ENCODE data around the gene SLC38A8. TPM values are rescaled to one million over a fixed set of nuclear protein-coding genes. Genes with fewer than 3 reads are reported as not detected.

The SLC38A8 gene
- total RNA-seq, 2 donors from 2014 or later: not detected

DNA sequence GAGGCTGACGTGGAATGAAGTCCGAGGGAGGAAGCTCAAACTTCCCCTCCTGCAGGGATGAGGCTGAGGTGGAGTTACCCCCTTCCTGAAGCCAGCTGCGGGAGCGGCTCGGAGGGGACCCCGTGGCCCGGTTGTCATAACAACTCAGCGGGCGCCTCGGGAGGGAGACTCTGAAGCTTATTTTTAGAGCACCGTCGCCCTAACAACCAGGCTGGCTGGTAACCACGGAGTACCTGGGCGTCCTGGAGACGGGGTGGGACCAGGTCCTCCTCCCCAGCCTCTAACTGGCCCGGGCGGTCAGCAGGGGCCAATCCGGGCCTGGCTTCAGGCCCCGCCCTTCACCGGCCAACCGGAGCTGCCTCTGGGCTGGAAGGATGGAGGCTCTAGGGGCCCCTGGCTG, 46.8 kb downstream of the SLC38A8 start:
- Mint-ChIP-seq H3K9me3 (no peaks in the 10 kb centered on the region), H3K27ac (no peak overlapping the region), H3K36me3 (ENCODE audit: low read depth) (no peaks in the 10 kb centered on the region), H3K4me3 (no peak overlapping the region), H3K27me3 (peaks cover 31% of the 10 kb centered on the region), H3K4me1 (no peaks in the 10 kb centered on the region)
- ATAC-seq (replicated peaks): no peak

GRCh38 chr16:83994703-83995102, 47.9 kb downstream of the SLC38A8 start:
- H3K27me3 Mint-ChIP-seq: peaks cover 31% of the 10 kb centered on the region
- H3K4me1 Mint-ChIP-seq: no peaks in the 10 kb centered on the region
- no peaks in the 10 kb centered on the region for H3K9me3 Mint-ChIP-seq
- no peaks in the 10 kb centered on the region for H3K36me3 Mint-ChIP-seq (ENCODE audit: low read depth)
- ATAC-seq (replicated peaks): no peak
- no peak overlapping the region for H3K4me3 Mint-ChIP-seq
- no peak overlapping the region for H3K27ac Mint-ChIP-seq

DNA sequence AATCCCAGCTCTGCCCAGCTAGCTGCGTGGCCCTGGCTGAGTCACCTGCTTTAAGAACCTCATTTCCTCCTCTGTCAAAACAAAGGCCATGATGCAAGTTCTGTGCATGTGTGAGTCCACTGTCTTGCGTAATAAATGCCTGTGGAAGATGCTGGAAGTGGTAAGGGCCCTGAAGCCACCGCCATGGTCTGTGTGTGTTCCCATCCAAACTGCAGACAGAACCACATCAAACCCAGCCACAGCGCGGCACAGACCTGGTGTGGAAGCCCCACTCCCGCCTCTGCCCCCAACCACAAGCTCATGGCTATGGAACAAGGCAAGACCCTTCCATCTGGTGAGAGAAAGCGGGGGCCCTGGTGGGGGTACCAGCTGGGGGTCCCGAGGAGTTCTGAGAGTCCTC, 48.5 kb downstream of the SLC38A8 start:
- Mint-ChIP-seq H3K4me1 (no peaks in the 10 kb centered on the region), H3K4me3 (no peak overlapping the region), H3K36me3 (ENCODE audit: low read depth) (no peaks in the 10 kb centered on the region), H3K9me3 (no peaks in the 10 kb centered on the region), H3K27ac (no peak overlapping the region), H3K27me3 (peaks cover 34% of the 10 kb centered on the region)
- no peak for ATAC-seq (replicated peaks)

- Mint-ChIP-seq H3K9me3 (no peaks in the 10 kb centered on the region), H3K4me3 (no peak overlapping the region), H3K27ac (no peak overlapping the region), H3K27me3 (peaks cover 32% of the 10 kb centered on the region), H3K36me3 (ENCODE audit: low read depth) (no peaks in the 10 kb centered on the region), H3K4me1 (no peaks in the 10 kb centered on the region)
- no peak for ATAC-seq (replicated peaks)
These were observed 50.0 kb downstream of the SLC38A8 start for GRCh38 chr16:83992624-83993023.

- Mint-ChIP-seq H3K27ac (no peak overlapping the region), H3K27me3 (peaks cover 29% of the 10 kb centered on the region), H3K36me3 (ENCODE audit: low read depth) (no peaks in the 10 kb centered on the region), H3K4me1 (no peaks in the 10 kb centered on the region), H3K9me3 (no peaks in the 10 kb centered on the region), H3K4me3 (no peak overlapping the region)
- ATAC-seq (replicated peaks): no peak
These were observed 52.1 kb downstream of the SLC38A8 start for GRCh38 chr16:83990492-83990891.

GRCh38 chr16:83989300-83989699, 53.3 kb downstream of the SLC38A8 start:
- Mint-ChIP-seq H3K36me3 (ENCODE audit: low read depth) (no peaks in the 10 kb centered on the region), H3K9me3 (no peaks in the 10 kb centered on the region), H3K4me3 (no peak overlapping the region), H3K27me3 (peaks cover 23% of the 10 kb centered on the region), H3K4me1 (no peaks in the 10 kb centered on the region), H3K27ac (no peak overlapping the region)
- ATAC-seq (replicated peaks): no peak

DNA sequence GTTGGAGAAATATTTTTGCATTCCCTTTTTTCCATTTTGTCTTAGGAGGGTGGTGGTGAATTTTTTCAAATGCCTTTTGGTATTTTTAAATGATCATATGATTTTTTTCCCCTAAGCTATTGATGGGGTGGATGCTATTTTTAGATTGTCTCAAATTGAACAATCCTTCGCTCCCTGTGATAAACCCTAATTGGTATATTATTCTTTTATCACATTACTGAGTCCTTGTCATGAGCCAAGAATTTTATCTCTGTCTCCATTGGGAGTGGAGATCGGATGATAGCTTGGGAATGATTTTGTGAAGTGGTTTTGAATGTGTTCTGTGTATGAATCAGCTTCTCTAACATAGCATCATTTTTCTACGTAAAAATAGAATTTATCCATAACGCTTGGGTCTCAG, 59.1 kb downstream of the SLC38A8 start:
- no peaks in the 10 kb centered on the region for H3K9me3 Mint-ChIP-seq
- no peak overlapping the region for H3K4me3 Mint-ChIP-seq
- H3K4me1 Mint-ChIP-seq: no peaks in the 10 kb centered on the region
- H3K36me3 Mint-ChIP-seq (ENCODE audit: low read depth): no peaks in the 10 kb centered on the region
- no peak overlapping the region for H3K27ac Mint-ChIP-seq
- no peak for ATAC-seq (replicated peaks)
- H3K27me3 Mint-ChIP-seq: no peaks in the 10 kb centered on the region

GRCh38 chr16:83981799-83982198, 60.8 kb downstream of the SLC38A8 start:
- Mint-ChIP-seq H3K4me3 (no peak overlapping the region), H3K4me1 (no peaks in the 10 kb centered on the region), H3K36me3 (ENCODE audit: low read depth) (no peaks in the 10 kb centered on the region), H3K9me3 (peaks cover 4% of the 10 kb centered on the region), H3K27ac (no peak overlapping the region), H3K27me3 (no peaks in the 10 kb centered on the region)
- no peak for ATAC-seq (replicated peaks)

DNA sequence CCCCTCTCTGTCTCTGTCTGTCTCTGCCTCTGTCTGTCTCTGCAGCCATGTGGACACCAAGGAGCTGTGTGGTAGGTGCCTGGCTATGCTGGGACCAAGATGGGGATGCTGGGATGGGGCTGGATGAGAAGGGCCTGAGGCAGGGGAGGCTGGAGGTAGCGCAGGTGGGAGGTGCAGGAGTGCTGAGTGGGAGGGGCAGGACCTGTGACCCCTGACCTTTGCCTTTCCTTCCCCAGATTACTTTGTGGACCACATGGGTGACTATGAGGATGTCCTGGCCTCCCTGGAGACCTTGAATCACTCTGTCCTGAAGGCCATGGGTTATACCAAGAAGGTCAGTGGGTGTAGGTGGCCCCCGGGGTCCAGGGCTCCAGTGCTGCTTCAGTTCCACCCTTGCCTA, 61.8 kb downstream of the SLC38A8 start:
- Mint-ChIP-seq H3K4me1 (no peaks in the 10 kb centered on the region), H3K4me3 (no peak overlapping the region), H3K9me3 (peaks cover 4% of the 10 kb centered on the region), H3K27me3 (no peaks in the 10 kb centered on the region), H3K36me3 (ENCODE audit: low read depth) (no peaks in the 10 kb centered on the region), H3K27ac (no peak overlapping the region)
- no peak for ATAC-seq (replicated peaks)

GRCh38 chr16:83979441-83979840, 63.2 kb downstream of the SLC38A8 start:
- H3K27me3 Mint-ChIP-seq: peaks cover 4% of the 10 kb centered on the region
- H3K4me3 Mint-ChIP-seq: no peak overlapping the region
- H3K4me1 Mint-ChIP-seq: no peaks in the 10 kb centered on the region
- no peak for ATAC-seq (replicated peaks)
- H3K27ac Mint-ChIP-seq: no peak overlapping the region
- H3K9me3 Mint-ChIP-seq: peaks cover 4% of the 10 kb centered on the region
- H3K36me3 Mint-ChIP-seq (ENCODE audit: low read depth): no peaks in the 10 kb centered on the region

- H3K27ac Mint-ChIP-seq: no peak overlapping the region
These were observed 64.1 kb downstream of the SLC38A8 start for GRCh38 chr16:83978401-83978904.

GRCh38 chr16:83977056-83977815, 65.4 kb downstream of the SLC38A8 start:
- peaks cover 4% of the 10 kb centered on the region for H3K9me3 Mint-ChIP-seq
- no peak for ATAC-seq (replicated peaks)
- no peaks in the 10 kb centered on the region for H3K36me3 Mint-ChIP-seq (ENCODE audit: low read depth)
- no peak overlapping the region for H3K4me3 Mint-ChIP-seq
- peaks cover 6% of the 10 kb centered on the region for H3K27me3 Mint-ChIP-seq
- no peak overlapping the region for H3K27ac Mint-ChIP-seq
- H3K4me1 Mint-ChIP-seq: no peaks in the 10 kb centered on the region

More at GRCh38 chr16:83978401-83978904, 64.1 kb downstream of the SLC38A8 start:
- H3K4me1 Mint-ChIP-seq: no peaks in the 10 kb centered on the region
- H3K4me3 Mint-ChIP-seq: no peak overlapping the region
- peaks cover 6% of the 10 kb centered on the region for H3K27me3 Mint-ChIP-seq
- no peaks in the 10 kb centered on the region for H3K36me3 Mint-ChIP-seq (ENCODE audit: low read depth)
- ATAC-seq (replicated peaks): no peak
- peaks cover 4% of the 10 kb centered on the region for H3K9me3 Mint-ChIP-seq

DNA sequence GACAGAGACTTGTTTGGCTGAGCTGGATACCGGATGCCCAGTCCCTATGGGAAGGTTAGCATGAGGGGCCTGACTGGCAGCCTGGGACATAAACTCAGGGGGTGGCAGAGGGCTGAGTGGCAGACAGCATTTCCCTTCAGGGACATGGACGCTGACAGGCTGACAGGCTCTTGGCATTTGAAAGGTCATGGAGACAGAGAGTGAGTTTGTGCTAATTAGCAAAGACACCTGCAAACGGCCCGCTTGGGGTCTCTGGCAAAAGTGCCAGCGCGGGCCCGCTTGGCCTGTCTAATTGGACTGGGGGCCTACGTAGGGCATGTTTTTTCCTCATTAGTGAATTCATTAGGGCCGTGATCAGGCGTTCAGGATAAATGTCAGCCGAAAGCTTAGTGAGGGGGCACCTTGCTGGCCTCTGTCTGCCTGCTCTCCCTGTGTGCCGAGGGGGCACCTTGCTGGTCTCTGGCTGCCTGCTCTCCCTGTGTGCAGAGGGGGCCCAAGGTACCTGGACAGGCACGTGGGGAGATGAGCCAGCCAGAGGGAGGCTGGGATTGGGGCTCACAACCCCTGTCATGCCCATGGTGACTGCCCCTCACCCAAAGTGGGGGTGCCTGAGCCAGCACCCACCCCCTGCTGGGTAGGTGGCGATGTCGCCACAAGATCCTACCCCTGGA, 66.9 kb downstream of the SLC38A8 start:
- Mint-ChIP-seq H3K4me1 (no peaks in the 10 kb centered on the region), H3K36me3 (ENCODE audit: low read depth) (no peaks in the 10 kb centered on the region), H3K9me3 (peaks cover 4% of the 10 kb centered on the region)

DNA sequence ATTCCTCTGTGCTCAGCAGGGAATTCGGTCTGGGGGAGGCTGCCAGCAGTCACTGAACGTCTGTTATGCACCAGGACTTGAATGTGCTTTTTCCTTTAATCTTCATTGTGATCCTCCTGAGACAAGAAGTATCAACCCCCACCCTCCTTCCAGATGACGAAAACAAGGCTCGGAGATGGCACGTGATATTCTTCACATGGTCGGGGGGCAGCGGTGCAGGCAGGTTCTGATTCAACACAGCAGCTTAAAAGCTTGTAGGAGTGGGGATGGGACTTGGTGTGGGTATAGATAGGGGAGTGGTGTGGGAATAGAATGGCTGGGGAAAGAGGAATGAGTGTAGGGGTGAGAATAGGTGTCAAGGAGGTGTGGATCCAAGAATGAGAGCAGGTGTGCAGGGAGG, 68.1 kb downstream of the SLC38A8 start:
- H3K27ac Mint-ChIP-seq: no peak overlapping the region
- H3K36me3 Mint-ChIP-seq (ENCODE audit: low read depth): no peaks in the 10 kb centered on the region
- H3K9me3 Mint-ChIP-seq: peaks cover 4% of the 10 kb centered on the region
- peaks cover 11% of the 10 kb centered on the region for H3K27me3 Mint-ChIP-seq
- H3K4me1 Mint-ChIP-seq: no peaks in the 10 kb centered on the region
- no peak for ATAC-seq (replicated peaks)
- H3K4me3 Mint-ChIP-seq: no peak overlapping the region

More for the DNA sequence above, 66.9 kb downstream of the SLC38A8 start:
- Mint-ChIP-seq H3K4me3 (no peak overlapping the region), H3K27me3 (peaks cover 6% of the 10 kb centered on the region), H3K27ac (no peak overlapping the region)
- ATAC-seq (replicated peaks): no peak
